ENCODE data around the gene CGREF1.

The CGREF1 gene

DNA sequence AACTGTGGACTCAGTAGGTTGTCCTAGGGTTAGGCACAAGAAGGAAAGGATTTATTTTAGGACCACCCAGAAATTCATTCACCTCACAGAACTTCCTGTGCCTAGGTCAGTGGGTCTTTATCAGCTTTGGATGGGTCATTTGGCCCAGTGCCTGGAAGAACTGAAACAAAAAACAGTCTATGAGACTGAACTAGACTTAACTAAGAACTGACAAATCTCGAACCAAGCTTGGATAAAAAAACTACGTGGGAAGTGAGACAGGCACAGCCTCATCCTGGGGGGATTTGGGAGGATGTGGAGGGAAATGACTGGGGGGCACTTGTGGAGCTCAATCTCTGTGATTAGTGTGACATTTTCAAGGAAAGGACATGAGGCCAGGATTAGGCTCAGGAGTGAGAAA lies 45.1 kb downstream of the CGREF1 start:
- DNase-seq (ENCODE audit: low read depth) = no peak

DNA sequence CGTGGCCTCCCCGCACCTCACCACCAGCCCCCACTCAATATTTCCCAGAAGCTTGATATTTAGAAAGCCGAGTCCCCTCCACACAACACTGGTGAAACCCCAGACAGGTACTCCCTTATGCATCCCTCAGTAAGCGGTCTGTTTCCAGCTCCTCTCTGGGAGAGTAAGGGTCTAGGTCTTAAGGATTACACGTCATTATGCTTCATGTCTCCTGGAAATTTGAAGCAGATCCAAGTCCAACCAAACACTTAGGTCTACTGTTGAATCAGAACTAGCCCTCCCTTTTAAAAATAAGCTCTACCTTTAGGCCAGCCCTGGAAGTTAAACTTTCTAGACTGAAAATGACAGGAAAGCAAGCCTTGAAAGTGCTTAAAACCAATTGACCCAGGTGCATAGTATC lies 46.0 kb downstream of the CGREF1 start:
- no peak for DNase-seq (ENCODE audit: low read depth)

DNA sequence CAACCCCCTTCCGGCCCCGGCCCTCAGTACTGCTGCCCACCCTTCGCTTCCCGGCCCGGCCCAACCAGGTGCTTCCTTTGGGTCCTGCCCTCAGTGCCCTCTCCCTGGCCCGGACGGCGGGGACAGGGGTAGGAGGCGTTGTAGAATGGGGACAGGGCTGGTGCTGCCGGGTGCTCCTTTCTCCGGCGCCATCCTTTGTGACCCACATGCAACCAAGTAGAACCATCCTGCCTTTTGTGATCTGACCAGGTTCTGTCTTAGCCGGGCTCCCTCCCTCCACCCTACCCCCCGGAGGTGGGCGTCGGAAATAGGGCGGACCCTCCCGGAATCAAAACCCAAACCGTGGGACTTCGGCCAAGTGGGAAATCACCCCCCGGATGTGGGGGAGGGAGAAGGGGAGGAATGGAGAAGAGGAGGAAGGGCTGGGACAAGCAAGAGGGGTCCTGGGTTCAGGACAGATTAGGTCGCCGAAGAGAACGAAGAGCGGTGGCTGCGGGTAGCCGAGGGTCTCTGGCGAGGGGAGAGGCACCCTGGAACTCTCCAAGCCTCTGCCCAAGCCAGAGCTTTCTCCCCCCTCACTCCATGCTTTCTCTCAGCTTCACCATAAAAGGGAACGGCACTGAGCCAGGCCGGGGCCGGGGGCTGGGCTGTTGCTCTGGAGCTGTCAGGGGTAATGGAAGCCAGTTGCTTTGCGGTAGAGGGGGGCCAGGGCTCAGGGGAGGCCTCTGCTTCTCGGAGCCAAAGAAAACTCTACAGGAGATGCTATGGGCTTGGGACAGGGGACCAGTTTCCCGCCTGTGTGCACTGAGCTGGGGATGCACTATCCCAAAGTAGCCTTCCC lies 46.7 kb downstream of the CGREF1 start:
- DNase-seq (ENCODE audit: low read depth) = no peak

DNA sequence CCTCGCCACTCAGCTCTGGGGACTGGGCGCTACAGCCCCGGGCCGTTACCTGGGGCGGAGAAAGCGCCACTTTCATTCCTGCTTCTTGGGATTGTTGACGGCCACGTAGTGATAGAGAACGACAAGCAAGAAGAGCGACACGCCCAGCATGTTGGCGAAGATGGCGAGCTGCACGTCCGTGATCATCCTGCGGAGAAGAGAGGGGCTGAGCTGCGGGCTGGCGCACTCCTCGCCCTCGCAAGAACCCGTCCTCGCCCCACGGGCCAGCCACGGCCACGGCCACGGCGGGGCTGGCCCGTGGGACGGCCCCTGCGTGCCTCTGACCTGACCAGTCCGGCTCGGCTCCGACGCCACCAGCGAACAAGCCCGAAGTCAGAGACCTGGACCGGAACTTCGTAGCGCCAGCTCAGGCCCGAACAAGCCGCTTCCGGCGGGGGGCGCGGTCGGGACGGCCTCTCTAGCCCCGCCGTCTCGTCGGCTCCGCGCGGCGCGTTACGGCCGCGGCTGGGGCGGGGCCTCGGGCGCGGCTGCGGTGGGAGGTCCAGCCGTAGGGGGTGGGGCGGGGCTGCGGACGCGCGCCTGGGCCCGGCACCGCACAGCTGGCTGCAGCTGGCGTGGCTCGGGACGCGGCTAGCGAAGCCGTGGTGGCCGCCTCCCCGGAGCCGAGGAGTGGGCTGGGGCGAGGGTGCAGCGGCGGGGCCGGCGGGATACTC lies 47.5 kb downstream of the CGREF1 start, which contains the start of gene OST4:
Gene OST4, minus strand, starts transcription at position 378 of the 713 bp plus-strand sequence.
- peak; percentile 92 for DNase-seq (ENCODE audit: low read depth)

DNA sequence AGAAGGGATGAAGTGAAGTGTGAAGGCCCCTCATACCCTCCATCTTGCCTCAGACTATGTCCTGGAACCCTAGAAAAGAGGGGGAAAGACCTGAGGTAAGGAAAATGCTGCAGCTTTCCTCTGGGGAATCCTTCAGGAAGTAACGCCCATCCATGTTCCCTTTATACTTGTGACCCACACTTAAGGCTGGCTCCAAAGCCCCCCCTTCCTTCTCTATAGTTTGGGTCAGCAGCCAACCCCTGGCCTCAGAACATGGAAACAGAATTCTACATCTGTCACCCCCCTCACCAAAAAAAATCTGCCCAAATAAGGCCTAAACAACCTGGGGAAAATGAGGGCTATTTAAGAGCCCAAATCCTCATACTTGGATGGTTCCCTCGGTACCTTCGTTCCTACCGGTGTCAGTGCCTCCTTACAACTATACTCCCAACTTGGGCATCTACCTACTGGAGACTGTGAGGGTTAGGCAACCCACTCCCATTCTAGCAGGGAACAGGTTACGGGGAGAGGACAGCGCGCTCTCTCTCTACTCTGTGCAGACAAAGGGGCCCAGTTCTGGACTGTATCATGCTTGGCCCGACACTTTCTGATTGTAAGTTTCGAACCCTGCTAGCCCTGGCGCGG lies 48.2 kb downstream of the CGREF1 start:
- no peak for DNase-seq (ENCODE audit: low read depth)

DNA sequence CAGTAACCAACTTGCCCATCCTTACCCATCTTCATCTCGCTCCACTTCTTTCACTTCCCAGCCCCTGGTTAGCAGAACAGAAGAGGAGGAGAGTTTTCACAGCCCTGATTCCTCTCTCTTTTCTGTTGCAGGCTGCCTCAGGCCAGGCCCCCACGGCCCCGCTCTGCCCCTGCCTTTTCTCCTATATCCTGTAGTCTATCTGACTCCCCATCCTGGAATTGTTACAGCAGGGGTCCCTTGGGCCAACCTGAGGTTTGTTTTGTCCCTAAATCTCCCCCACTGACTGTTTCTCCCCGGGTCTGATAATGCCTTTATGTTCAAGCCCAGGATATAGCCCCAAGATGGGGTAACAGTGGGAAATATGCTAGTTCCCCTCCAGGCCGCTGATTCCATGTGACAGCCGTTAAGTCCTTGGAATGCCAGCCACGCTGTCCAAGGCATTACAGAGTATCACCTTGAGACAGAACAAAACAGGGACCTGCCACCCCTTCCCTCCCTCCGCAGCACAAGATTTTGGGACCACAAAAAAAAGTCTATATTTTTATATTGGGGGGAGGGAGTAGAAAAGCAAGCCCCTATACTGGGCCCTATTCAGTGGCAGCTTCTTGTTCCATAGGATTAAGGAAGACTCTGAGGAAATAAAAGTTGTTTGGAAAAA lies 48.8 kb downstream of the CGREF1 start:
- DNase-seq (ENCODE audit: low read depth) = no peak

DNA sequence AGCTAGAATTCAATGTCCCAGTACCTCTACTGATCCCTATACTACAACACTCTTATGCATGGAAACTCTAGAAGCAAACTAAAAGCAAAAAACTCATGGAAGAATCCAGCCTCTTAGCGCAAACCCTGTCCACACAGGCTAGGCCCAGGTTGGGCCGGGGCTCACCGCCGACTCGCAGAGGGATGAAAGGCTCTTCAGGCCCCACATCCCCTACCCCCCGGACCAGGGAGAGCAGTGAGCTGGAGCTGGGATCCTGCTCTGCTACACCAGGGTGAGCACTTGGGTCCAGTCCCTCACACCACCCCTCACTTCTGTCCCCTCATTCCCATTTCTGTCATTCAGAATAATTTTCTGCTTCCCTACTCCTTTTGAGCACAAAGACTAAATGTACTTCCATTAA lies 49.5 kb downstream of the CGREF1 start:
- no peak for DNase-seq (ENCODE audit: low read depth)

DNA sequence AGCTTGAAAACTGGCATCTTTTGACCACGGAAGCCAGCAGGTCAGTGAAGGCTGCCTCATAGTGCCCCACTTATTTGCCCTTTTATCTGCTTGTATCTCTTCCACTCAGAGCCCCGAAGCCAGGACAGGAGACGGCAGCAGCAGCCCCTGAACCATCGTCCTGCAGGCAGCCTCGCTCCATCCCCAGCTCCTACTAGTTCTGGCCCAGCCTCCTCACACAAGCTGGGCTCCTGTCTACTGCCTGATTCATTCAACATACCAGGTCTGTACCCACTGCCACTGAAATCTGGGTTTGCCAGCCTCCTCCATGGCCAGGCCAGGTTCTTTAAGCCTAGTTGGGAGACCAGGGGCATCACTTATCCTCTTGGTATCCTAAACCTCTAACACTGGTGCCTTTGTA lies 51.5 kb downstream of the CGREF1 start:
- no peak for DNase-seq (ENCODE audit: low read depth)

DNA sequence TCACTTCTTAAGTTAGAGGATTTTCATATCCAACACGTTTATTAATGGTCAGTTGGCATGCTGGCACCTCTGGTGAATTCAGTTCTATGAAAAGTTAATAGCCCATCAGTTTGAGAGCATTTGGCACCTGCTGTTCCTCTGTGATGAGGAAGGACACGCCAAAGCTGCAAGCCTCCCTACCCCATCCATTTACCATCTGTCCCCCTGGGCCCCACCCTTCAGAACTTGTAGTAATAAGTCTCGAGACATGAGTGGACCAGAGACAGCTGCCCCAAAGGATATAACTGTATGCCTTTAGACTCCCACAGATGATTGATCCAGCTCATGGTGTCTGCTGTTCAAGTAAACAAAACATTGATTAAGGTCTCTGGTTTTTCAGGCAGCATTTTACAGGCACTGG lies 53.8 kb downstream of the CGREF1 start:
- DNase-seq (ENCODE audit: low read depth) = no peak

DNA sequence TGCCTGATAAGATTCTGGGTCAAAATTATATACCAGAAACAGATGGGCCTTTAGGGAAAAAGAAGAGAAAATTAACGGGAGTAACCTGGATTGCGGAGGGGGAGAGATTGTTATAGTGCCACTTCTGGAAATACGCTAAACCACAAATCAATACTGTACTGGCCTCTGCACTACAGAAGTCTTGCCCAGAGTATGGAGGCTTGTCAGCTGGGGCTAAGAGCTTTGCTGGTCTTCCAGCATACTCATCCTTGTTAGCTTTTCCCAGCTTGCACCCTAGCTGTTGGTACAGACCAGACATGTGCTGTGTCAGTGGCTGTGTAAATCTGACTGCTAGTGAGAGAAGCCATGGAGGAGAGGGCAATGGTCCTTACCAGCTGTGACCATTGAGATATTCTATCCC lies 58.6 kb downstream of the CGREF1 start:
- DNase-seq (ENCODE audit: low read depth) = no peak

DNA sequence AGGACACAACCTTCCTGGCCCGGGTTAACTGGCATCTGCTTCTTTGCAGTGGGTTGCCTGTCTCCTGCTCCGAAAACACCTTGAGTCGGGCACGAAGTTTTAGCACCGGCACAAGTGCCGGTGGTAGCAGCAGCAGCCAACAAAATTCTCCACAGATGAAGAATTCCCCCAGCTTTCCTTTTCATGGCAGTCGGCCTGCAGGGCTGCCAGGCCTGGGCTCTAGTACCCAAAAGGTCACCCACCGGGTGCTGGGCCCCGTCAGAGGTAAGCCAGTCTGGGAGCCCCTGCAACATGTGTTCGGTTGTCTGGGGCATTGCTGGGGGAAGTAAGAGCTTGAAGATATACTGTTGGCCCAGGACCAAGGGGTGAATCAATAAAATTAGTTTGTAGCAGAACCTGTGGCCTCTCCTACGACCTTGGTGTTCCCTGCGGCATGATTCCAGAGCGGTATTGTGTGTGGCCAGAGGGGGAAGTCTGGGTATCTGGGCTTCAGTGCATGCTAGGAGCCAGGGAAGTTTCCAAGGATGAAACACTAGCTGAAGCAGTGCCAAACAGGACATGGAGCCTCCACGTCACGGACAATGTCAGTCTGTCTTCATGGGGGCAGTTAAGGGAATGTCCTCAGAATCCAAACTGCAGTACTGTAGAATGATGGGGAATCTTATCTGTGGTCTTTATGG lies 59.6 kb downstream of the CGREF1 start:
- DNase-seq (ENCODE audit: low read depth) = no peak

DNA sequence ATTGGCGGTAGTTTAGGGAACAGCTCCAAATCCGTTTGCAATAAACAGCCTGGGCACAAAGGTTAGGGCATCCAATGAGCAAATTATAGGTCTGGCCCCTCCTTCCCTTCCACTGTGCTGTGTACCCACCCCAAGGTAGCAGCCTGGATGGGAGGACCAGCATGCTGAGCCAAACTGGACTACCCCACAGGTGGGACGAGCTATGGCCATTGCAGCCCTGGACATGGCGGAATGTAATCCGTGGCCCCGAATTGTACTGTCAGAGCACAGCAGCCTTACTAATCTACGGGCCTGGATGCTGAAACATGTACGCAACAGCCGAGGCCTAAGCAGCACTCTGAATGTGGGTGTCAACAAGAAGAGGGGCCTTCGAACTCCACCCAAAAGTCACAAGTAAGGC lies 60.7 kb downstream of the CGREF1 start:
- no peak for DNase-seq (ENCODE audit: low read depth)

DNA sequence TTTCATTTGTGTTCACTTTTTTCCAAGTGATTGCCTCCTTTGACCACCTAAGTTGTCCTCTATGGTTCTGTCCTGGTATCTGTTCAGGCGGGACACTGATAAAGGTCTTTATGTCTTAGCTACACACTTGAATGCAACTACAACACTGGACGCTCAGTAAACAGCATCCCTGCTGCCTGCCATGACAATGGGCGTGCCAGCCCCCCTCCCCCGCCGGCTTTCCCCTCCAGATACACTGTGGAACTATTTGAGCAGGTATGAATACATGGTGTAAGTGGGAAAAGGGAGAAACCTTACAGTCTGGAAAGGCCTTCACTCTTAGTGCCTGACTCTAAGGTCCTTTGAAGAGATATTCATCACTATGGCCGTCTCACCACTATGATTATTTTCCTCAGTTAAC lies 61.7 kb downstream of the CGREF1 start:
- no peak for DNase-seq (ENCODE audit: low read depth)

DNA sequence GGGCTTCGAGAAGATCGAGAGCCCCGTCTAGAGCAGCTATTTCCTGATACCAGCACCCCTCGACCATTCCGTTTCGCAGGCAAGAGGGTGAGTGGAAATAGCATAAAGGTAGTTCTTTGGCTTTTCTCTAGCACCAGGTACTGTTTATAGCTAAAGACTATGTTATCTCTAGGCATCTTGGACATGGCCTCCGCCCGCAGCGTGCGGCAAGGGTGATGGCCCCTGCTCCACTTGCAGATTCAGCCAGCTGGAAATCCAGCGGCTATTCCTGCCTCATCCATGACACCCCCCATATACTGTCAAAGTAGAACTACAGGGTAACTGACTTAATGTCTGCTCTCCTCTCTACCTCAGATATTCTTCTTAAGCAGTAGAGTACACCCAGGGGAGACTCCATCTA lies 64.2 kb downstream of the CGREF1 start:
- no peak for DNase-seq (ENCODE audit: low read depth)

DNA sequence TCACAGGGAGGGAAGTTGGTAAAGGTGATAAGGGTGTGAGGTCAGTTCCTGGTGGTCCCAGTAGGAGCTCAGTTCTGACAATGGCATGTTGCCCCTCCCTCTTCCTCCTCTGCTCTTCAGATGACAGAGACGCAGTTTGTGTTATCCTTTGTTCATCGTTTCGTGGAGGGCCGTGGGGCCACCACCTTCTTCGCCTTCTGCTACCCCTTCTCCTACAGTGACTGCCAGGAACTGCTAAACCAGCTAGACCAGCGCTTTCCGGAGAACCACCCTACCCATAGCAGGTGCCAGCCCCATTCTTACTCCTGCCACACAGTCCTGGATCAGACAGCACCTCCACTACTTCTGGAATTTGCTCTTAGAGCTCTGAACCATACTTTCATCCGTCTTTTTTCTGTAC lies 65.2 kb downstream of the CGREF1 start:
- DNase-seq (ENCODE audit: low read depth) = no peak

DNA sequence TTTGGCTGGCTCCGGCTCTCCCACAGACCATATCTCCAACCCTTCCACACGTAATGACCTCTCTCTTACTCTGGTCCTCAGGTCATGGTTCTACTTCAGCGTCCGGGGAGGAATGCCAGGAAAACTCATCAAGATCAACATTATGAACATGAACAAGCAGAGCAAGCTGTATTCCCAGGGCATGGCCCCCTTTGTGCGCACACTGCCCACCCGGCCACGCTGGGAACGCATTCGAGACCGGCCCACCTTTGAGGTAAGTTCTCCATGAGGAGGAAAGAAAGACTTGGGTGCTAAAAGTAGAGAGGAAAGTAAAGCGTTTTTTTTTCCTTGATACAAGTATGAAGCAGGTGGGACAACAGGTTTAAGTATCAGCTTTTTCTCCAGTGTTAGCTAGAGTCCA lies 65.6 kb downstream of the CGREF1 start:
- DNase-seq (ENCODE audit: low read depth) = no peak

DNA sequence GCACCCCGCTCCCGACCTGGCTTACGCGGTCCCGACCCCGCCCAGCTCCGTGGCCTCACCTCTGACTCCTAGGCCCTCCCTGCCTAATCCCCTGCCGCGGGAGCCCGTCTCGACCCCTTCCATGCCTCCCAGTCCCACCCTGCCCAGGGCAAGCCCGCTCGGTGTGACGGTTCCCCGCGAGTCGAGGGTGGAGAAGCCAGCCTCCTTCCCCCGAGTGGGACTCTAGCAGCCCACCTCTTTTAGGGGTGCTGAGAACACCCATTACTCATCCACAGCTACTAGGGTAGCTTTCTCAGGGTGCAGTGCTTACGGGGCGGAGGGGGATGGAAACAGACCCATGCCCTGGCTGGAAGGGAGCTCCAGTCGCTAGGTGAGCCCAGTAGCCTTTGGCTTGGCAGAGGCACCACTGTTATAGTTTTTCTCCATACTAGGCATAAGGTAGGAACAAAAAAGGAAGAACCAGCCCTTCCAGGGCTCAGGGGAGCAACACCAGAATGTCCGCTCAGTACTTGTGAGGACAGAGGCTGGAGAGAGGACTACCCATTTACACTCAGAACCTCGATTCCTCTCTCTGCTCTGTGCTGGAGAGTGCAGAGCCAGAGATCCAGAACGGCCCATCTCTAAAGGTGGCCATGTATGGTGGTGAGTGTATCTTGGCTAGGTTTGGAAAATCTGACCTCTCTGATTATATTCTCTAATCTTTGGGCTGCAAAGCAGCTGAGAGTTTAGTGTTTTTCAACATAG lies 66.9 kb downstream of the CGREF1 start:
- DNase-seq (ENCODE audit: low read depth) = no peak

DNA sequence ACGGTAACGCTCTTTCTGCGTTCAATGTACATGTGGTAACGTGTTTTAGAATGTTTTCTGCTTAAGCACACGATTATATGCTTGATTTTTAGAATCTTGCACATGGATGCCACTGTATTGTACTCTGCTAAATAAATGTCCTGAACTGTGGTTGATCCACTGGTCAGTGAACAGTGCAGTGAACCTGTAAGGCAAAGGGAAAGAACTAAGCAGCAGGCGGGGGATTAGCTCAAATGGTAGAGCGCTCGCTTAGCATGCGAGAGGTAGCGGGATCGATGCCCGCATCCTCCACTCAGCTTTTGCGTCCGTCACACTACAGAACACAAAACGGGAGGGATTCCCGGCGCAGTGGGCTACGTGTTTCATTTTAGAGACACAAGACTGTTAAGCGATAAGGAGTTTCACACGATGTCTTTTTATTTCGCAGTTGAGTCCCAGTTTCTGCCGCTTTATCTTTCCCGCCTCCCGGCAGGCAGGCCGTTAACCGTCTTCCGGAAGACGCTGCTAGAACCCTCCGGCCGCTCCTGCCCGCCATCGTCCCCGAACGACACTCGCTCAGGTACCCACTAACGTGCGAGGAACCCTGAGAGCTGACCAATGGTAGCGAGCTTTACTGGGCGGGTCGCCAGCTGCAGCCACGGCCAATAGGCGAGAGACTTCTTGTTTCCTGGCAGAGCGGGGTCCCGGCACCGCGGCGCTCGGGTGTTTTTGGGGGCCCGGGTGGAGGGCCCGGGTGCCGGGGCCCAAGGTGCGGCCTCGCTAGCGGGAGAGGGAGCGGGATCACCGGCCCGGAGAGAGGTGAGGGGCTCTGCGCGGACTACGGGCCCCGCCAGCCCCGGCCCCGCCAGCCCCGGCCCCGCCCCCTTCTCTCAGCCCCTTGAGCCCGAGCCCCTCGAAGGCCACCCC lies 67.7 kb downstream of the CGREF1 start, which contains the start of gene AGBL5:
Gene AGBL5, plus strand, starts transcription at position 673 of the 906 bp plus-strand sequence. CDS start 1,291 bp downstream, outside the sequence.
- DNase-seq (ENCODE audit: low read depth) = peak; percentile 92
